HCT116 (cell line): ENCODE data around the gene DNM1. TPM values are rescaled to one million over a fixed set of nuclear protein-coding genes. Genes with fewer than 3 reads are reported as not detected.

Experiments used
- ATAC-seq: fragments of 200-7000 bp; cut with Tn5 transposase; 2 replicates; pipeline ENCODE4 v1.9.1; 2020; ENCODE audit warnings: mild to moderate bottlenecking, moderate library complexity
- BruUV-seq: library from RNA; stranded (reverse); fragments of 400-500 nt; replicated peaks from 2 replicates; lab custom pipeline; 2021; lab: Mats Ljungman, UMichigan
- CTCF ChIA-PET: fragments of 300-600 bp; sonication (Branson Sonifier 250); formaldehyde crosslinking; loops from one replicate; lab custom pipeline; 2021; ENCODE audit warnings: antibody characterized with exemption; lab: Charles Lee
- POLR2A ChIA-PET: fragments of 300-600, 350-600 bp; sonication (Branson Sonifier 250); formaldehyde crosslinking; loops from one replicate; lab custom pipeline; 2021; ENCODE audit warnings: antibody characterized with exemption; lab: Charles Lee
- RAD21 ChIA-PET, 2 experiments: fragments of 300-600 bp; sonication (Branson Sonifier 250); formaldehyde crosslinking; loops; one replicate each; lab custom pipeline; 2023; ENCODE audit warnings: low total read pairs in 2 of 2; ENCODE audit not compliant: uncharacterized antibody in 2 of 2, unreplicated experiment in 2 of 2, low non-redundant PET in 1 of 2; lab: Charles Lee
- DNase-seq: peaks from one replicate; pipeline ENCODE4 v3.0.0-alpha.2; 2010; ENCODE audit warnings: low read depth, low spot score
- H2AFZ ChIP-seq: fragments of 200-600 bp; shearing (Covaris generic), sonication (generic); 2 replicates; pipeline ENCODE4 v1.6.1; 2017; ENCODE audit warnings: low read depth, mixed run types, mixed read lengths, antibody characterized with exemption, low read length; ENCODE audit not compliant: poor library complexity, severe bottlenecking
- H3K27ac ChIP-seq: 2 replicates; pipeline ENCODE4 v1.5.1; 2012; ENCODE audit warnings: low read depth, low read length
- H3K27me3 ChIP-seq: fragments of 200-600 bp; sonication (generic); 2 replicates; pipeline ENCODE4 v1.6.1; 2016; ENCODE audit warnings: mixed run types, low read length, mixed read lengths; ENCODE audit not compliant: insufficient read depth
- H3K36me3 ChIP-seq, 2 experiments: fragments of 200-500 bp in 1 of 2; fragments of 200-600 bp in 1 of 2; sonication (Bioruptor generic) in 1 of 2; sonication (generic) in 1 of 2; 2 replicates each; pipeline versions ENCODE4 v1.5.1 to v1.6.1; 2014 to 2016; ENCODE audit warnings: low read length in 2 of 2, inconsistent platforms in 1 of 2, mixed read lengths in 1 of 2, mixed run types in 1 of 2; ENCODE audit not compliant: insufficient read depth in 2 of 2, control insufficient read depth in 1 of 2
- H3K4me1 ChIP-seq, 2 experiments: fragments of 200-600 bp in 1 of 2; sonication (generic) in 1 of 2; 2 replicates each; pipeline versions ENCODE4 v1.5.1 to v1.6.1; 2012 to 2017; ENCODE audit warnings: low read length in 2 of 2, inconsistent platforms in 1 of 2, mild to moderate bottlenecking in 1 of 2, mixed read lengths in 1 of 2, mixed run types in 1 of 2, moderate library complexity in 1 of 2; ENCODE audit not compliant: insufficient read depth in 2 of 2, control insufficient read depth in 1 of 2
- H3K4me2 ChIP-seq: fragments of 200-600 bp; sonication (generic); 2 replicates; pipeline ENCODE4 v1.6.1; 2017; ENCODE audit warnings: mixed run types, low read length, mixed read lengths
- H3K4me3 ChIP-seq, 2 experiments: fragments of 200-600 bp in 1 of 2; sonication (generic) in 1 of 2; replicated peaks in 1 of 2; 2 replicates each; pipeline ENCODE4 v1.5.1; 2011 to 2016; ENCODE audit warnings: low read length in 2 of 2, control low read depth in 1 of 2, low read depth in 1 of 2, mild to moderate bottlenecking in 1 of 2, mixed read lengths in 1 of 2, mixed run types in 1 of 2
- H3K79me2 ChIP-seq: fragments of 200-600 bp; sonication (generic); 2 replicates; pipeline ENCODE4 v1.6.1; 2017; ENCODE audit warnings: mild to moderate bottlenecking, mixed run types, low read length, moderate library complexity, mixed read lengths; ENCODE audit not compliant: insufficient read depth
- H3K9ac ChIP-seq: fragments of 200-600 bp; sonication (generic); 2 replicates; pipeline ENCODE4 v1.6.1; 2016; ENCODE audit warnings: low read length, mixed read lengths
- H3K9me2 ChIP-seq: fragments of 200-600 bp; sonication (generic), shearing (Covaris generic); 2 replicates; pipeline ENCODE4 v1.6.1; 2017; ENCODE audit warnings: mixed run types, mild to moderate bottlenecking, moderate library complexity; ENCODE audit not compliant: insufficient read depth
- H3K9me3 ChIP-seq, 2 experiments: fragments of 200-500 bp in 1 of 2; fragments of 200-600 bp in 1 of 2; sonication (Bioruptor generic) in 1 of 2; sonication (generic) in 1 of 2; 2 replicates each; pipeline ENCODE4 v1.6.1; 2014 to 2017; ENCODE audit warnings: low read length in 2 of 2, mixed read lengths in 2 of 2, inconsistent platforms in 1 of 2, low read depth in 1 of 2, mild to moderate bottlenecking in 1 of 2, mixed run types in 1 of 2, moderate library complexity in 1 of 2; ENCODE audit not compliant: control insufficient read depth in 1 of 2, insufficient read depth in 1 of 2
- H4K20me1 ChIP-seq: fragments of 200-600 bp; sonication (generic), shearing (Covaris generic); 2 replicates; pipeline ENCODE4 v1.6.1; 2017; ENCODE audit warnings: mixed run types, mild to moderate bottlenecking, moderate library complexity; ENCODE audit not compliant: insufficient read depth
- CBX3 ChIP-seq: IDR thresholded peaks from 2 replicates; pipeline ENCODE4 v1.6.1; 2012; ENCODE audit warnings: low read depth
- CEBPB ChIP-seq: IDR thresholded peaks from 2 replicates; pipeline ENCODE4 v1.6.1; 2012; ENCODE audit warnings: low read depth
- ELF1 ChIP-seq: IDR thresholded peaks from 2 replicates; pipeline ENCODE4 v1.6.1; 2012; ENCODE audit warnings: low read depth, borderline replicate concordance
- EZH2phosphoT487 ChIP-seq: fragments of 200-600 bp; IDR thresholded peaks from 2 replicates; pipeline ENCODE4 v1.6.1; 2018; ENCODE audit warnings: antibody characterized with exemption, borderline replicate concordance
- FOSL1 ChIP-seq: IDR thresholded peaks from 2 replicates; pipeline ENCODE4 v1.6.1; 2012; ENCODE audit warnings: low read depth
- JUND ChIP-seq: IDR thresholded peaks from 2 replicates; pipeline ENCODE4 v1.6.1; 2012
- POLR2A ChIP-seq: IDR thresholded peaks from 2 replicates; pipeline ENCODE4 v1.7.0; 2011; ENCODE audit warnings: borderline replicate concordance; ENCODE audit not compliant: insufficient read depth, insufficient read length; ENCODE audit errors: extremely low read depth
- SIN3A ChIP-seq: IDR thresholded peaks from 2 replicates; pipeline ENCODE4 v1.6.1; 2012; ENCODE audit warnings: low read depth
- SP1 ChIP-seq: IDR thresholded peaks from 2 replicates; pipeline ENCODE4 v1.6.1; 2012; ENCODE audit warnings: low read depth
- SRF ChIP-seq: IDR thresholded peaks from 2 replicates; pipeline ENCODE4 v1.6.1; 2012; ENCODE audit warnings: low read depth
- TCF7L2 ChIP-seq: IDR thresholded peaks from 2 replicates; pipeline ENCODE4 v1.7.0; 2011; ENCODE audit warnings: borderline replicate concordance, inconsistent platforms; ENCODE audit not compliant: insufficient read depth, insufficient read length; ENCODE audit errors: extremely low read depth
- ZFX ChIP-seq: fragments of 450-650 bp; IDR thresholded peaks from 2 replicates; pipeline ENCODE4 v1.6.1; 2017
- ZNF274 ChIP-seq: fragments of 200-500 bp; sonication (Bioruptor generic); IDR thresholded peaks from 2 replicates; pipeline ENCODE4 v1.6.1; 2014; ENCODE audit warnings: mild to moderate bottlenecking, low read depth, low read length, inconsistent platforms
- intact Hi-C: fragments of 100-400 bp; cut with micrococcal nuclease; formaldehyde crosslinking; loops from 2 replicates; pipeline ENCODE4 v1.10.0; 2022
- total RNA-seq: library from RNA; stranded (reverse); gene quantifications from one replicate; pipeline ENCODE4 v1.2.1, GENCODE V29; 2021; ENCODE audit not compliant: unreplicated experiment
- TF ChIP-seq, protein P1 (sequence below): IDR thresholded peaks from 2 replicates; pipeline ENCODE4 v1.6.1; 2012; ENCODE audit warnings: low read depth
- TF ChIP-seq, protein P2 (sequence below): IDR thresholded peaks from 2 replicates; pipeline ENCODE4 v1.6.1; 2011; ENCODE audit warnings: mild to moderate bottlenecking, low read length, moderate library complexity; ENCODE audit not compliant: insufficient replicate concordance; ENCODE audit errors: extremely low read depth
- TF ChIP-seq, protein P3 (sequence below), 3 experiments: fragments of 200-600 bp in 1 of 3; sonication (generic) in 1 of 3; IDR thresholded peaks in 2 of 3; conservative IDR thresholded peaks in 1 of 3; 2 replicates each; pipeline ENCODE4 v1.5.1; 2012 to 2017; ENCODE audit warnings: low read depth in 2 of 3, low read length in 2 of 3, antibody characterized with exemption in 1 of 3, borderline replicate concordance in 1 of 3, control low read depth in 1 of 3, mild to moderate bottlenecking in 1 of 3, mixed read lengths in 1 of 3, mixed run types in 1 of 3, moderate library complexity in 1 of 3; ENCODE audit not compliant: insufficient read depth in 1 of 3
- TF ChIP-seq, protein P4 (sequence below): IDR thresholded peaks from 2 replicates; pipeline ENCODE4 v1.6.1; 2012

DNM1 gene
- total RNA-seq, 1 experiment from 2014 or later, result 12.0 TPM

DNA sequence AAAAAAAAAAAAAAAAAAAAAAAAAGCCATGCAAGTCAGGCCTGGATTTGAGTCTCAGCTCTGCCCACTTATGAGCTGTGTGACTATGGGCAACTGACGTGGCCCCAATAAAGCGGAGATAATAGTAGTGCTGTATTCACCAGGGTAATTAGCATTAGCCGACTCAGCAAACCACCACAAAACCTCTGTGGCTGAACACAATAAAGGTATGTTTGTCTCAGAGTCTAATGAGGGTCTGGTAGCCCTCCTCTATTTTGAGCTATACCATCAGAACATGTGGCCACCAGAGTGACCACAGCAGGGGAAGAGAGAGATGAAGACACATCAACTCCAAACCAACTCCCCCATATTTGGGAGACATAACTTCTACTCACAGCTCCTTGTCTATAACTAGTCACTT, 88.8 kb downstream of the DNM1 start:
- POLR2A ChIA-PET, result no interaction called here
- Histone ChIP-seq H3K27me3 (no peaks in the 10 kb centered on the region), H3K36me3 (no peaks in the 10 kb centered on the region), H3K9me3 (no peaks in the 10 kb centered on the region), H3K4me3 (no peak overlapping the region), H3K9me2 (no peaks in the 10 kb centered on the region), H3K27ac (no peak overlapping the region), H3K79me2 (no peaks in the 10 kb centered on the region), H3K4me2 (no peak overlapping the region), H3K4me1 (peaks cover 5 to 16% of the 10 kb centered on the region in 2 experiments; a peak in 3 of 4 replicates), H4K20me1 (no peaks in the 10 kb centered on the region), H3K9ac (no peak overlapping the region), H2AFZ (no peak overlapping the region)
- CTCF ChIA-PET, result interaction anchor here (1.6 kb wide), 1 partner anchor 128 kb away, joined by 6 read pairs; the partner anchor contains the start of gene CERCAM
- TF ChIP-seq POLR2A (no peak), SP1 (no peak), SIN3A (no peak), ZNF274 (no peak), CEBPB (no peak), ZFX (no peak), CBX3 (no peak), TCF7L2 (no peak), EZH2phosphoT487 (no peak), ELF1 (no peak), SRF (no peak), FOSL1 (no peak), JUND (no peak)
- TF ChIP-seq, protein P1, sequence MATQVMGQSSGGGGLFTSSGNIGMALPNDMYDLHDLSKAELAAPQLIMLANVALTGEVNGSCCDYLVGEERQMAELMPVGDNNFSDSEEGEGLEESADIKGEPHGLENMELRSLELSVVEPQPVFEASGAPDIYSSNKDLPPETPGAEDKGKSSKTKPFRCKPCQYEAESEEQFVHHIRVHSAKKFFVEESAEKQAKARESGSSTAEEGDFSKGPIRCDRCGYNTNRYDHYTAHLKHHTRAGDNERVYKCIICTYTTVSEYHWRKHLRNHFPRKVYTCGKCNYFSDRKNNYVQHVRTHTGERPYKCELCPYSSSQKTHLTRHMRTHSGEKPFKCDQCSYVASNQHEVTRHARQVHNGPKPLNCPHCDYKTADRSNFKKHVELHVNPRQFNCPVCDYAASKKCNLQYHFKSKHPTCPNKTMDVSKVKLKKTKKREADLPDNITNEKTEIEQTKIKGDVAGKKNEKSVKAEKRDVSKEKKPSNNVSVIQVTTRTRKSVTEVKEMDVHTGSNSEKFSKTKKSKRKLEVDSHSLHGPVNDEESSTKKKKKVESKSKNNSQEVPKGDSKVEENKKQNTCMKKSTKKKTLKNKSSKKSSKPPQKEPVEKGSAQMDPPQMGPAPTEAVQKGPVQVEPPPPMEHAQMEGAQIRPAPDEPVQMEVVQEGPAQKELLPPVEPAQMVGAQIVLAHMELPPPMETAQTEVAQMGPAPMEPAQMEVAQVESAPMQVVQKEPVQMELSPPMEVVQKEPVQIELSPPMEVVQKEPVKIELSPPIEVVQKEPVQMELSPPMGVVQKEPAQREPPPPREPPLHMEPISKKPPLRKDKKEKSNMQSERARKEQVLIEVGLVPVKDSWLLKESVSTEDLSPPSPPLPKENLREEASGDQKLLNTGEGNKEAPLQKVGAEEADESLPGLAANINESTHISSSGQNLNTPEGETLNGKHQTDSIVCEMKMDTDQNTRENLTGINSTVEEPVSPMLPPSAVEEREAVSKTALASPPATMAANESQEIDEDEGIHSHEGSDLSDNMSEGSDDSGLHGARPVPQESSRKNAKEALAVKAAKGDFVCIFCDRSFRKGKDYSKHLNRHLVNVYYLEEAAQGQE, result no peak
- TF ChIP-seq, protein P2, sequence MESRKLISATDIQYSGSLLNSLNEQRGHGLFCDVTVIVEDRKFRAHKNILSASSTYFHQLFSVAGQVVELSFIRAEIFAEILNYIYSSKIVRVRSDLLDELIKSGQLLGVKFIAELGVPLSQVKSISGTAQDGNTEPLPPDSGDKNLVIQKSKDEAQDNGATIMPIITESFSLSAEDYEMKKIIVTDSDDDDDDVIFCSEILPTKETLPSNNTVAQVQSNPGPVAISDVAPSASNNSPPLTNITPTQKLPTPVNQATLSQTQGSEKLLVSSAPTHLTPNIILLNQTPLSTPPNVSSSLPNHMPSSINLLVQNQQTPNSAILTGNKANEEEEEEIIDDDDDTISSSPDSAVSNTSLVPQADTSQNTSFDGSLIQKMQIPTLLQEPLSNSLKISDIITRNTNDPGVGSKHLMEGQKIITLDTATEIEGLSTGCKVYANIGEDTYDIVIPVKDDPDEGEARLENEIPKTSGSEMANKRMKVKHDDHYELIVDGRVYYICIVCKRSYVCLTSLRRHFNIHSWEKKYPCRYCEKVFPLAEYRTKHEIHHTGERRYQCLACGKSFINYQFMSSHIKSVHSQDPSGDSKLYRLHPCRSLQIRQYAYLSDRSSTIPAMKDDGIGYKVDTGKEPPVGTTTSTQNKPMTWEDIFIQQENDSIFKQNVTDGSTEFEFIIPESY, result no peak
- TF ChIP-seq, protein P3, sequence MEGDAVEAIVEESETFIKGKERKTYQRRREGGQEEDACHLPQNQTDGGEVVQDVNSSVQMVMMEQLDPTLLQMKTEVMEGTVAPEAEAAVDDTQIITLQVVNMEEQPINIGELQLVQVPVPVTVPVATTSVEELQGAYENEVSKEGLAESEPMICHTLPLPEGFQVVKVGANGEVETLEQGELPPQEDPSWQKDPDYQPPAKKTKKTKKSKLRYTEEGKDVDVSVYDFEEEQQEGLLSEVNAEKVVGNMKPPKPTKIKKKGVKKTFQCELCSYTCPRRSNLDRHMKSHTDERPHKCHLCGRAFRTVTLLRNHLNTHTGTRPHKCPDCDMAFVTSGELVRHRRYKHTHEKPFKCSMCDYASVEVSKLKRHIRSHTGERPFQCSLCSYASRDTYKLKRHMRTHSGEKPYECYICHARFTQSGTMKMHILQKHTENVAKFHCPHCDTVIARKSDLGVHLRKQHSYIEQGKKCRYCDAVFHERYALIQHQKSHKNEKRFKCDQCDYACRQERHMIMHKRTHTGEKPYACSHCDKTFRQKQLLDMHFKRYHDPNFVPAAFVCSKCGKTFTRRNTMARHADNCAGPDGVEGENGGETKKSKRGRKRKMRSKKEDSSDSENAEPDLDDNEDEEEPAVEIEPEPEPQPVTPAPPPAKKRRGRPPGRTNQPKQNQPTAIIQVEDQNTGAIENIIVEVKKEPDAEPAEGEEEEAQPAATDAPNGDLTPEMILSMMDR (IDR thresholded peaks at IDR 0.05 in 2 of 3, conservative IDR thresholded peaks at IDR 0.05 in 1 of 3; ENCODE audit: borderline replicate concordance in 1 of 3, insufficient read depth in 1 of 3, low read depth in 2 of 3, low read length in 2 of 3), result no peak
- TF ChIP-seq, protein P4, sequence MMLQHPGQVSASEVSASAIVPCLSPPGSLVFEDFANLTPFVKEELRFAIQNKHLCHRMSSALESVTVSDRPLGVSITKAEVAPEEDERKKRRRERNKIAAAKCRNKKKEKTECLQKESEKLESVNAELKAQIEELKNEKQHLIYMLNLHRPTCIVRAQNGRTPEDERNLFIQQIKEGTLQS, result no peak
- ATAC-seq (no peak), DNase-seq (no peak)
- RAD21 ChIA-PET, result no interaction called here
- intact Hi-C loops, result loop anchor here (10.0 kb wide), 1 partner anchor 263 kb away; the partner anchor contains the start of gene SPTAN1
- BruUV-seq, result no TSS peak
